ENCODE results near the gene UPK3B.
"Not testable (repeated sequence)": the region's sequence is repeated elsewhere in the genome, so short reads cannot be mapped to it uniquely, and the experiment has no call there.

Gene UPK3B

GRCh38 chr7:76486618-76487017 is 23.7 kb upstream of the UPK3B start:
- H3K27ac ChIP-seq, H3K4me3 ChIP-seq: not testable (repeated sequence)

DNA sequence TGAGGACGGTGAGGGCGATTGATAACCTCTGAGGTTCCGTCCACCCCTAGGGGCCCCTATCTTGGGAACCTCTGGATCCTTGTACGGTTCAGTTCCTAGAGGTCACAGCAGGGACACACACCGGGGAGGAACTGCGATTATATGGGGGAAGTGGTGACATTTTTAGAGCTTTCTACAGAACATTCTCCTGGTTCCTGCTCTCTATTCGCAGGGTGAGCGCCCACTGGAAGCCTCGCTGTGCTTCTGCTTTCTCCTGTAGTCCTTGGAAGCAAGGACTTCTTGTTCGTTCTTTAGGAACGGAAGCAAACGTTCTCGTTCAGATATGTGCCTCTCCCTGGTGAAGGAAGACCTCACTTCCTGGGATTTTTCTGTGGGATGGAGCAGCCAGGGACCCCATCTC is 22.4 kb upstream of the UPK3B start:
- not testable (repeated sequence) for H3K4me3 ChIP-seq, H3K27ac ChIP-seq

GRCh38 chr7:76492139-76492538 is 18.2 kb upstream of the UPK3B start:
- not testable (repeated sequence) for H3K27ac ChIP-seq, H3K4me3 ChIP-seq

- not testable (repeated sequence) for H3K4me3 ChIP-seq
These were observed 14.6 kb upstream of the UPK3B start for GRCh38 chr7:76495717-76496116.

DNA sequence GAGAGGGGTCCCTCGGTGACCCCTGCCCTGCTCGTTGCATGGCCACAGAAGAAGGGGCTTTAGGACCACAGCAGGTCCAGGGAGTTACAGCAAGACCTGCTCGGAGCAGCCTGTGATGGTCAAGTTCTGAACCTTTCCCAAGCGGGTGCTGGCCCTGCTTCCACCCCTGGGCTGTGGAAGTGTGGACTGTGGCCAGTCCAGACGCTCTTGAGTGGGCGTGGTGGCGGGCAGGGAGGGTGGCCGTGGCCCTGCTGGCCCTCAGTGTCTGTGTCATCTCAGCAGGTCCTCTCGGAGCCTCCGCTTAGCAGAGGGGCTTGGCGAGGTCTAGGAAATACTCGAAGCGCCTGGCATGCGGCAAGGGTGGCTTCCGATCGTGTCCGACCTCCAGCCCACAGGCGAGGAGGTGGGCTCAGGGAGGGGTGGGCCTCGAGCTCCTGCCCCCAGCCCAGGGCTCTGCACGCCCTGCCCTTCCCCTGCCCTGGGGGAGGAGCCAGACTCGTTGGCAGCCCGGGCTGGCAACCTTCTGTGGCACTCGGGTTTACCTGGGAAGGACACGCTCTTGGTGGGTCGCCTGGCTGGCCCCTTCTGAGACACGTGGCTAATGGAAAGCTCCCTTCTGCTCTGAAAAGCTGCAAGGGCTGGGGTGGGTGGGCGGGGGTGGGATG is 12.3 kb upstream of the UPK3B start:
- H3K27ac ChIP-seq, H3K4me3 ChIP-seq: not testable (repeated sequence)

More at GRCh38 chr7:76495717-76496116, 14.6 kb upstream of the UPK3B start:
- not testable (repeated sequence) for H3K27ac ChIP-seq

- H3K27ac ChIP-seq, H3K4me3 ChIP-seq: not testable (repeated sequence)
These were observed 11.7 kb upstream of the UPK3B start for GRCh38 chr7:76498583-76499200.

DNA sequence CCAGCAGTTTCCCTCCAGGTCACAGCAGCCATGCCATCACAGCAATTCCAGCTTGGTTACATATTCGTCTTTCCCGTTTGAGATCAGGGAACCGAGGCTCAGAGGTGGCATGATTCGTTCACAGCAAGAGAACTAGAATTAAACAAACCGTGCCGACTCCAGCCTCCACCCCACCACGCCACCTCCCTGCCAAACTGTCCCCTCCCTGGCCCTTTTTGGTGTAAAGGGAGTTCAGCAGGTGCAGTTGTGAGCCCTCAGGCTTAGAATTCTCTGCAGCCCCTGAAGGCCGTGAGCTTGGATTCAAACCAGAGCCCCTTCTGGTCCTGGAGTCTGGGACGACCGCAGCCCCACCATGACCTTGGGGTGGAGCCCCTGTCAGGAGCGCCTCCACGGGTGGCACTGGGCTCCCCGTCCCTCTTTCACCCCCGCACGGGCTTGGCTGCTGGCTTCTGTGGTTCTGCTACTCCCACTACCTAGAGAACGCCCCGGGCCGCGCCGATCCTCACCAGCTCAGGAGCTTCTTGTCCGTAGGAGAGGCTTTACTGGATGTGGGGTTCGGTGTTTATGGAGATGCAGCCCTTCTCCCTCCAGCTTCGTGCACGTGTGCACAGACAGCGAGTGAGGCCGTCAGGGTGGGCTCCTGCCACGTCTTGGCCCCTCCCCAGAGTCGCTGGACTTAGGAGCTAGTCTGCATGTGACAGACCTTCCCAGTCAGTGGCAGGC is 11.0 kb upstream of the UPK3B start:
- H3K4me3 ChIP-seq, H3K27ac ChIP-seq: not testable (repeated sequence)

DNA sequence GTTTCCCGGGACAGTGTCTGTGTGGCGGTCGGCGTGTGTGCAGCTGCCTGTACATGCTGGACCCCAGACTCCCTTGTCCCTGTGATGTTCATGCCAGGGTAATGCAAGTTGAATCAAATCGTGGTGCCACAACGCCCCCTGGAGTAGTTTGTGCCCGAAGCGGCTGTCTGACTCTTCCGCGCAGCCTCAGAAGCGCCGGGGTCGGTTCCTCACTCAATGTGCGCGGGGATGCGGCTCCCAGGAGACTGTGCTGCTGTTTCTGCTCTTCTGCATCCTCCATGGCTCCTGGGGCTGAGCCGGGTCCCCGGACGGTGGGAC is 10.5 kb upstream of the UPK3B start:
- not testable (repeated sequence) for H3K4me3 ChIP-seq, H3K27ac ChIP-seq

- H3K27ac ChIP-seq, H3K4me3 ChIP-seq: not testable (repeated sequence)
These were observed 8.1 kb upstream of the UPK3B start for GRCh38 chr7:76502224-76502623.

DNA sequence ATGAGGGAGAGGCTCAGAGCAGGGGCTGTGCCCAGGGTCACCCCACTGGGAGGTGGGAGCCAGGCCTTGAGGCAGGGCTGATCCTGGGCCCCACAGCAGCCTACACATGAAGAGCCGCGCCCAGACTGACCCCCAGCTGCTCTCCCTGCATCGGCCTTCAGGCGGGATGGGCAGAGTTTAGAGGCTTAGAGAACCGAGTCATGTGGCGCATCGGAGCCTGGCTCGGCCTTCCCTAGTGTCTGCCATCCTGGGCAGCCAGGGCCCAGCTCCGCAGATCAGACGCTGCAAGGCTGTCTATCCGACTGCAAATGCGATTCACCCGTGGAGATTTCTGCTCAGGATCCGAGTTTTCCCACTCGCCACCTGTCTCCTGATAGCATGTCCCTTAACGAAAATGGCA is 7.5 kb upstream of the UPK3B start:
- not testable (repeated sequence) for H3K27ac ChIP-seq, H3K4me3 ChIP-seq

- H3K27ac ChIP-seq, H3K4me3 ChIP-seq: not testable (repeated sequence)
These were observed 7.1 kb upstream of the UPK3B start for GRCh38 chr7:76503244-76503643.

DNA sequence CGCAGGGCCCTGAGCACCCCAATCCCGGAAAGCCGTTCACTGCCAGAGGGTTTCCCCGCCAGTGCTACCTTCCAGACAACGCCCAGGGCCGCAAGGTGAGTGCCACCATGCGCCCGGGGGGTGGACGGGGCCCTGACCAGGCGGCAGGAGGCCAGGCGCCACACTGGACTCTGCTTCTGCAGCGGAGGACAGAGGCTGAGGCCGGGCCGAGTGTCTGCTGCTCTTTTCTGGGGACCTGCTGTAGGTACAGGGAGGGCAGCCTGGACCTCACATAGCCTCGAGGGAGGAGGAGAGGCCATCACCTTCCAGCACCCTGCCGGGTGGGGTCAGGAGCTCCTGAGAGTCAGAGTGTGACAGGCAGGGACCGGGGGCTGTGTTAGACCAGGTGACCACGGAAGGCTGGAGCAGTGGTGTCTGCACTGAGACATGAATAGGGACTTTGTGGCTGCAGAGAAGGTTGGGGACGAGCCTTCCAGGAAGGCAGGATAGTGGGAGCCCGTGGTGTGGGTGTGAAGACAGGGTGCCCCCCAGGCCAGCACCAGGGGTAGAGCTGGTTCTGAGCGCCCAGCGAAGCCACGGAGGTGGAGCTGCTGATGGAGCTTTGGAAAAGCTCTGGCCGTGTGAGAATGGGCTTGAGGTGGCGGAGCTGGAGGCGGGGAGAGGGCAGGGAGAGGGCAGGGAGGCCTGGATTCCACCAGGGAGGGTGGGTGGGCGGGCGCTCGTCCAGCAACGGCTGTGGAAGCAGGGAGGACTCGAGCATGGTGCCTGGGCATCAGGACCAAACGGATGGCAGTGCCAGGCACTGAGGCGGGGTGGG is 5.8 kb upstream of the UPK3B start:
- H3K4me3 ChIP-seq, H3K27ac ChIP-seq: not testable (repeated sequence)

- no peak overlapping the region for H3K27ac ChIP-seq
These were observed 4.9 kb upstream of the UPK3B start for GRCh38 chr7:76505168-76506080.

GRCh38 chr7:76506081-76506440 is 4.3 kb upstream of the UPK3B start:
- H3K27ac ChIP-seq, result no peak overlapping the region
- no peak overlapping the region for H3K4me3 ChIP-seq

More at GRCh38 chr7:76505168-76506080, 4.9 kb upstream of the UPK3B start:
- no peak overlapping the region for H3K4me3 ChIP-seq

- not testable (repeated sequence) for H3K27ac ChIP-seq, H3K4me3 ChIP-seq
These were observed 3.7 kb upstream of the UPK3B start for GRCh38 chr7:76506643-76507042.

DNA sequence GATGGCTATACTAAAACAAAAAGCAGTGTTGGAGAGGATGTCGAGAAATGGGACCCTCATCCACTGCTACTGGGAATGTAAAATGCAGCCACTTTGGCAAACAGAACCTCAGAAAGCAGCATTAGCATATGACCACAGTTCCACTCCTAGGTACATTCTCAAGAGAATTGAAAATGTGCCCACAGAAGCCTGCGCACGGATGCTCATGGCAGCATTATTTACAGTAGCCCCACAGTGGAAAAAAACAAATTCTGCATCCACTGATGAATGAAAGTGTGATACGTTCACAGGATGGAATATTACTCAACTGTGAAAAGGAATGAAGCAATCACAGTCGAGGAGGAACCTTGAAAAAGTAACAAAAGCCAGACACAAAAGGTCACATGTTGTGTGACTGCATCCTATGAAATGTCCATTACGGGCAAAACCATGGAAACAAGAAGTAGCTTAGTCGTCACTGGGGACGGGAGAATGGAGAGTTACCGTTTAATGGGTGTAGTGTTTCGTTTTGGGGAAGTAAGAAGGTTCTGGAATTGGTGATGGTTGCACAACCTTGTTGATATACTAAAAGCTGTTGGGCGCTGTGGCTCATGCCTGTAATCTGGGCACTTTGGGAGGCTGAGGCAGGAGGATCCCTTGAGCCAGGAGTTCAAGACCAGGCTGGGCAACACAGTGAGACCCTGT is 2.5 kb upstream of the UPK3B start:
- Histone ChIP-seq H3K4me3 (no peak overlapping the region), H3K27ac (no peak overlapping the region)

DNA sequence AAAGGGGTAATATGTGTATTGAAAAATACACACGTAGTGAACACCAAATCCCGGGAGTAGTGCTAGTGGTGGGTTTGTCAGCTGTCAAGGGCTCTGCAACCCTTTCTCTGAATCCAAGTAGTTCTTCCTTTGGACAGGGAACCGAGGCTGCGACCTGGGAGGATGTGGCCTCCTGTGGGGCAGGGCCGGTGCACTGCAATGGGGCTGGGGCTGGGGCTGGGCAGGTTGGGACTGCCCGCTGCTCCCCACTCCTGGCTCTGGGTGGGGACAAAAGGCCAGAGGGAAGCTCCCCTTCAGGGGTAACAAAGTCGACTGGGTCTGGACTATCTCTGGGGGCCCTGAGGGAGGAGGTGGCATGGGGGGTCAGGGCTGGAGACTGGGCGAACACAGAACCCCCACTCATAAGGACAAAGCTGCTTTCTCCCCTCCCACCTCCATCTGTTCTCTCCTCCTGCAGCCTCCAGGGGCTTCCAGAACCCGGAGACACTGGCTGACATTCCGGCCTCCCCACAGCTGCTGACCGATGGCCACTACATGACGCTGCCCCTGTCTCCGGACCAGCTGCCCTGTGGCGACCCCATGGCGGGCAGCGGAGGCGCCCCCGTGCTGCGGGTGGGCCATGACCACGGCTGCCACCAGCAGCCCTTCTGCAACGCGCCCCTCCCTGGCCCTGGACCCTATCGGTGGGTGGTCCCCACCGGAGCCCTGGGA is 1.0 kb downstream of the UPK3B start:
- H3K27ac ChIP-seq, H3K4me3 ChIP-seq: not testable (repeated sequence)
